HG02588 (cell line): Measurements from ENCODE around the gene LONP1.

Experiments
- ATAC-seq: cut with Tn5 transposase; IDR thresholded peaks from one replicate; pipeline ENCODE4 v1.9.1; 2021; ENCODE audit warnings: mild to moderate bottlenecking, moderate library complexity; ENCODE audit not compliant: unreplicated experiment

LONP1 gene

DNA sequence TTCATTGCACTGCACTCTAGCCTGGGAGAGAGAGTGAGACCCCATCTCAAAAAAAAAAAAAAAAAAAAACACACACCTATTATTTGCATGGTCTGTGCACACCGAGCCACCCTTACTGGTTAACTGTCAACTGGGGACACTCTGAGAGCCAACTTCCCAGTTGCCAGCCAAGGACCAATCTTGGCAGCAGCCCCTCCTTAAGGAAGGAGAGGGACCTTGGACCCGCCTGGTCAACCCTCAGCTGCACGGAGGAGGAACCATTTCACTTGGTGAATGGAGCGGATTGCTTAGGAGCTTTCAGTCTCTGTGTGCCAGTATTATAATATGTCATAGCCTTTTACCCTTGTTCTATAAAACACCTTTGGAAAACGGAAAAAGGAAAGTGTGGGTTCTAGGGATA is 64.5 kb downstream of the LONP1 start:
- no peak for ATAC-seq

DNA sequence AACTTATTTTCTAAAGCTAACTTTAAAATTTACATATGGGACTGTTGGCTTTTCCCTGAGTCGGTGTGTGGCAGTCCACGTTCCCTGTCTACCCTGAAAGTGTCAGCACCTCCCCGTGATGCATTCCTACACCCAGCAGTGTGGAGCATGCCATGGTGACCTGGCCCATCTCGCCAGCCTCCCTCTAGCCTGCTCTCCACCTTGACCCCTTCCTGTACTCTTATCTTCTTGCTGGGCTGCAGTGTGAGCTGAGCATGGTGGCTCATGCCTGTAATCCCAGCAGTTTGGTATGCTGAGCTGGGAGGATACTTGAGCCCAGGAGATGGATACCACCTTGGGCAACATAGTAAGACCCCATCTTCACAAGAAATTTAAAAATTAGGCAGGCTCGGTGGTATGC is 65.0 kb downstream of the LONP1 start:
- no peak for ATAC-seq

DNA sequence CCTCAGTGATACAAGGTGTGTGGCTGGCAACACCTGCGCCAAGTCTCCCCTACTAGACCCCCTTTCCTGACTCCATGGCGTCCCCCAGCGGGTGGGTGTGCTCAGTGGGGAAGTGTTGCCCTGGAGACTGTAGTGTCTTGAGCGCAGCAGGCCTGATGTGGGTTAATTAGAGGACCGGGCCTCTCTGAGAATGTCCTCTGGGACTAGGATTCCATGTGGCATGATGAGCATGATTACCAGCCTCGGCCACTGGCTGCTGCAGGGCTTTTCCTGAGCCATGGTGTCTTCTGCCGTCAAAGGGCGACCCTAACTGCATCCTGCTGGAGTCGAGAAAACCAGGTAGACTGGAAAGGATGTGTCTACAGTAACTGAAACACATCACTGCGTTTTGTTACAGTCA is 67.7 kb downstream of the LONP1 start:
- ATAC-seq: no peak

DNA sequence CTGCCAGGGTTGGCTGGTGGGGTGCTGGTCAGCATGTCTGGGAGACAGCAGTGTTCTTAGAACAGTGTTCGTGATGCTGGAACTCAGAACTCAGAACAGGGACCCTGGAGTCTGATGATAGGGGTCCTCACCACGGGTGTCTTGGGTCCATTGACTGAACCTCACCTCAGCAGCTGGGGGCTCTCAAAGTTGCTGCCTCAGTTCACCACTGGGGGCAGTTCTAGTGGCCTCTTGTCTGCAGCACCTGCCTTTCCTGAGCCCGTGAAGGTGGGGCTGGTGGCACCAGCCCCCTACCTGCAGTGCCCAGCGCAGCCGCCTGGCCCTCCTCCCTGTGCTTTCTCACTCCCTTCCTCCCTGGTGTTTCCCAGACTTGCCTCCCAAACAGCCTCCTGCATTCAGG is 68.6 kb downstream of the LONP1 start:
- ATAC-seq: no peak

DNA sequence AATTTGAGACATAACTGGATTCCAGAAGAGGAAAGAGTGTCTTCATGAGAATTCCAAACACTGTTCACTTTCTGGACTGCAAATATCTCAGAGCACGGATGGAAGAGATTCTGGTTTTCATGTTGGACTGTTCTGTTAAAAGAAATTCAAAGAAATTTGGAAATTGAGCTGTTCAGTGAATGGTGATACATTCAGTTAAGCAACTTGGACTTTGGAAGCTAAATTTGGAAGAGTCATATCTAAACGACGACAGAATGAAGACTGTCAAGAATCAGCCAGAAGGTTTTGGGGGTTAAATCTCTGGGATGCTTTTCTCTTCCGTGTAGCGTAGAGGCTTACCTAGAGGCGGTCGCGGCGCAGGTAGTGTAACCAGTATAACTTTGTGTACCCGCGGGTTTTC is 71.5 kb downstream of the LONP1 start:
- no peak for ATAC-seq

DNA sequence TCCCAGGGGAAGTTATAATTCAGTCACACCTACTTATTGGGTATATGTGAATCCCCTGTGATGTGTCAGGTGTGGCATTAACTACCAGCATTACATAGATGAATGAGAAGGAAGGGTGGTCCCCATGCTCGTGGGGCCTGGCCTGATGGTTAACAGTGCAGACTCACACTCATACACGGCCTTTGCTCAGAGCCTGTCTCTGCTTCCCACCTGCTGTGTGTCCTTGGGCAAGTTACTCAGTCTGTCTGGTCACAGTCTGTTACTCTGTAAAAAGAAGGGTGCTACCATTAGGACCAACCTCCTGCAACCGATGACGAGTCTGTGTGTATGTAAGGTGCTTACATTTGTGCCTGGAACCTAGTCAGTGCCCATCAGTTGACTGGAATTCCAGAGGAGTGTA is 73.2 kb downstream of the LONP1 start:
- no peak for ATAC-seq

DNA sequence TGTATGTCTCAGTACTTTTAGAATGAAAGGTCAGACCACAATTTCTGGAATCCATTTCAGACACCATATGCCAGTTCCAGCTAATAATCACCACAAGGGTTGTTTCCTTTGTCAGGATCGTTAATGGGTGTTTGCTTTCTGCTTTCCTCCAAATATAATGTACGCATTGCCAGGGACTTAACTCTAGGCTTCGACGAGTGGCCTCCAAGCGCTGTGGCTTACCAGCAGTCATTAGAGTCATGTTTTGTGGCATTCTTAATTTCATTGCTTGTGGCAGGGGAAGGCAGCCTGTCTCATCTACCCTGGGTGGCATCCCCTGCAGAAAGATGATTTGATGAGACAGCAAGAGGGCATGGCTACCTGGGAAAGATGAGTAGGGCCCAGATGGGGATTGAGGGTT is 74.5 kb downstream of the LONP1 start:
- ATAC-seq: no peak

DNA sequence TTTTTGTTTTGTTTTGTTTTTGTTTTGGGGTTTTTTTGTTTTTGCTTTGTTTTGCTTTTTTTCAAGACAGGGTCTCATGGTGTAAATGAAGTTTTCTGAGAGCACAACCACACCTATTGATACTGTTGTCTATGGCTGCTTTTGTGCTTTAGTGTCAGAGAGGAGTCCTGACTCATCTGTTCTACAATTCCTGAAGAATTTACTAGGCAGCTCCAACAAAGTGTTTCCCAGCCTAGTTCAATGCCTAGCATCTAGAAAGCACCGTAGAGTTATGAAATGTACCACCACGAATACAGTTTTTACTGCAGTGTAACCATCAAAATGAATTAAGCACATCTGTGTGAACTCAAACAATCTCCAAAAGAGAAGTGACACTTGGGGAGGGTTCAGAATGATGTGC is 75.9 kb downstream of the LONP1 start:
- ATAC-seq: no peak

DNA sequence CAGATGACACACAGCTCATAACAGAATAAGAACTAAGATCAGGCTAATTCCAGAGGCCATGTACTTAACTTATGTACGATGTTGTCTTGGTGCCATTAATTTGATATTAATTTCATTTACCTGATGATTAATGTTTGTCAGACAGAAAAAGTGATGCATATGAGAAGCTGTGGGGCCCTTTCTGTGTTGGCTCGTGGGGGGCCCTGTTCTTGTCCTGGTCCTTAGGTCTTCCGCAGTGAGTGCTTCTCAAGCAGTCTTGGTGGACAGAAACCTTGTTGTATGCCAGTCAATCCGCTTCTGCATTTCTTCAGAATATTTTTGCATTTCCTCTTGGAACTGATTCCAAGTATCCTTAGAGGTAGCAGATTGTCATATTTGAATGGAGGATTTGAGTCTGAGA is 76.9 kb downstream of the LONP1 start:
- ATAC-seq: no peak

DNA sequence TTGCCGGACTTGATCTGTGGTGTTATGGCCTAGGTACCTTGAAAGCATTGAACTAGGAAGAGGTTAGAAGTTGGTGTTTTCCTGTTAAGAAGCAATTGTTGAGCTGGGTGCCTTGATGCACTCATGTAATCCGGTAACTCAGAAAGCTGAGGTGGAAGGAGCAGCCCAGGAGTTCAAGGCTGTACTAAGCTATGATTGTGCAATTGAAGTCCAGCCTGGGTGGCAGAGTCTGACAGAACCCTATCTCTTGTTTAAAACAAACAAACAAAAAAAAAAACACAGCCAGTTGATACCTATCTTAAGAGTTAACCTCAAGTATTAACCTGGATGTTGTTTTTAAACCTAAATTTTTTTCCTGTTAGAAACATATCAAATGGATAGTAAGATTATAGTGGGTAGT is 77.7 kb downstream of the LONP1 start:
- ATAC-seq: no peak
